Lower leg skin (tissue), 4 donors: ENCODE measurements around the gene GSTA5. TPM values are rescaled to one million over a fixed set of nuclear protein-coding genes. Genes with fewer than 3 reads are reported as not detected.
"Not testable (repeated sequence)": the region's sequence is repeated elsewhere in the genome, so short reads cannot be mapped to it uniquely, and the experiment has no call there.

Experiments
- DNase-seq, 2 donors: peaks; one replicate each; pipeline ENCODE4 v3.0.0-alpha.2; 2019; ENCODE audit warnings: low spot score in 2 of 2
- H3K4me3 ChIP-seq: fragments of 200-600 bp; sonication (generic); 2 replicates; pipeline ENCODE4 v1.5.1; 2017; ENCODE audit warnings: mild to moderate bottlenecking, low read depth; ENCODE audit not compliant: poor library complexity, severe bottlenecking
- CTCF ChIP-seq, 3 donors: fragments of 450-650 bp; IDR thresholded peaks; one replicate each; pipeline ENCODE4 v1.5.1; 2016; ENCODE audit warnings: antibody characterized with exemption in 3 of 3, mild to moderate bottlenecking in 3 of 3, moderate library complexity in 2 of 3
- POLR2A ChIP-seq, 2 donors: fragments of 450-650 bp; IDR thresholded peaks; one replicate each; pipeline ENCODE4 v1.6.1; 2016 to 2017; ENCODE audit warnings: antibody characterized with exemption in 2 of 2, mild to moderate bottlenecking in 1 of 2, moderate library complexity in 1 of 2
- WGBS, 2 donors: methylation state at CpG; one replicate each; pipeline ENCODE4 v1.1.5; 2018; 5-methylcytosine and 5-hydroxymethylcytosine counted together
- intact Hi-C: fragments of 100-400 bp; cut with DNase I; formaldehyde crosslinking; loops from one replicate; pipeline ENCODE4 v1.15.0; 2023; ENCODE audit warnings: low total_unique reads
- total RNA-seq, 4 donors: library from RNA; depleted of rRNA; stranded (reverse); fragments of >200 nt; gene quantifications; one replicate each; pipeline ENCODE4 v1.1.0, GENCODE V29; 2016

Gene GSTA5
- total RNA-seq, 4 donors from 2014 or later, result not detected

GRCh38 chr6:52787917-52788316, 52.7 kb downstream of the GSTA5 start:
- no peak overlapping the region for H3K4me3 ChIP-seq
- TF ChIP-seq CTCF (IDR thresholded peaks at IDR 0.05), result no peak
- no peak for TF ChIP-seq POLR2A (IDR thresholded peaks at IDR 0.05)
- no peak for DNase-seq
- 50 to 59% methylated on average over 3 of the region's 3 CpGs for WGBS, 2 donors
- intact Hi-C loops, result no loop called here

DNA sequence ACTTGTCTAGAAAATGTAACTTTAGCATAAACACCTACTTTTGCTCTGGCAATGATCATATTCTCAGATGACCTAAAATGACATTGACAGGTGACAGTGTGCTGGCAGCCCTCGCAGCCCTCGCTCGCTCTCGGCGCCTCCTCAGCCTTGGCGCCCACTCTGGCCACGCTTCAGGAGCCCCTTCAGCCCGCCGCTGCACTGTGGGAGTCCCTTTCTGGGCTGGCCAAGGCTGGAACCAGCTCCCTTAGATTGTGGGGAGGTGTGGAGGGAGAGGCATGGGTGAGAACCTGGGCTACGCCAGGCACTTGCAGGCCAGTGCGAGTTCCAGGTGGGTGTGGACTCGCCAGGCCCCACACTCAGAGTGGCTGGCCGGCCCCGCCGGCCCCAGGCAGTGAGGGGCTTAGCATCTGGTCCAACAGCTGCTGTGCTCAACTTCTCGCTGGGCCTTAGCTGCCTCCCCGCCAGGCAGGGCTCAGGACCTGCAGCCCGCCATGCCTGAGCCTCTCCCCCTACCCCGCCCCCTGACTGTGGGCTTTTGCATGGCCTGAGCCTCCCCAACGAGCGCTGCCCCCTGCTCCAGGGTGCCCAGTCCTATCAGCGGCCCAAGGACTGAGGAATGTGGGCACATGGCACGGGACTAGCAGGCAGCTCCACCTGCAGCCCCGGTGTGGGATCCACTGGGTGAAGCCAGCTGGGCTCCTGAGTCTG, 54.2 kb downstream of the GSTA5 start:
- WGBS, 2 donors, result 92 to 94% methylated on average over 20 to 23 of the region's 24 CpGs
- intact Hi-C loops, result no loop called here
- H3K4me3 ChIP-seq, result no peak overlapping the region
- DNase-seq, result no peak
- TF ChIP-seq POLR2A (IDR thresholded peaks at IDR 0.05) (no peak), CTCF (IDR thresholded peaks at IDR 0.05) (no peak)

DNA sequence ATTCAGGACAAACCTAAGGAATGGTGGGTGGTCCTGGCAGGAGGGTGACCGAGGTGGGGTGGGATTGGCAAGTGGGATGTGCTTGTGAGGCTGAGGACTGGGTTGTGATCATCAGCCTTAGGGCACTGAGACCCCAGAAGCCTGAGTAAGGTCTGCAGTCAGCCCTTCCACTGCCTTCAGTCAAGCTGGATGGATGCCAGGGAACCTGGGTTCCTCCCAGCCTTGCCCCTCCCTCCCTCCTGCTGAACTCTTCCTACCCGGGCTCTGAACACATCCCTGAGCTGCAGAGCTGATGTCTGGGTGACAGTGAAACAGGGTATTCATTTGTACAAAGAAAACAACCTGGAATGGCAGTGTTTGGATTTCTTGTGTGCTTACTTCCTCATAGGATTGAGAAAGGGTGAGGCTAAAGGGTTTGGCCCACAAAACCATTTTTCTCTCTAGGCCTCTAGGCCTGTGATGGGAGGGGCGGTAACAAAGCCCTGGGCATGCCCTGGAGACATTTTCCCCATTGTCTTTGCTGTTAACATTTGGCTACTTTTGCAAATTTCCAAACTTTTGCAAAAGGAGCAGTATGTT, 57.8 kb downstream of the GSTA5 start:
- intact Hi-C loops, DNase-seq, H3K4me3 ChIP-seq: not testable (repeated sequence)
- WGBS, 2 donors, result 25 to 39% methylated on average over 3 of the region's 3 CpGs

GRCh38 chr6:52782209-52782608, 58.4 kb downstream of the GSTA5 start:
- DNase-seq, H3K4me3 ChIP-seq, intact Hi-C loops: not testable (repeated sequence)

Other genes starting within 250 kb of the GSTA5 start
- 1 to 10 TPM; 6.2 to 9.3 (median 8.5) TPM for gene TMEM14A, start 169.7 kb downstream of the GSTA5 start, total RNA-seq
- gene GSTA2, start 77.3 kb downstream of the GSTA5 start, total RNA-seq, result not detected
- 1 to 10 TPM in 2 of 4 donors, not detected in 2; 1.4 to 2.8 TPM for gene GSTA1, start 37.0 kb downstream of the GSTA5 start, total RNA-seq
- 10 to 100 TPM; 13.3 to 17.8 (median 16.0) TPM for gene GSTA3, start 68.9 kb upstream of the GSTA5 start, total RNA-seq
- gene GSTA4, start 154.5 kb upstream of the GSTA5 start, total RNA-seq, result 100 to 1,000 TPM; 114 to 148 (median 117) TPM
- 10 to 100 TPM; 13.1 to 22.5 (median 17.4) TPM for gene CILK1, start 221.0 kb upstream of the GSTA5 start, total RNA-seq
- 10 to 100 TPM; 22.5 to 45.0 (median 28.3) TPM for gene FBXO9, start 224.6 kb upstream of the GSTA5 start, total RNA-seq